GM18909 (cell line): ENCODE results near the gene CAMKK1.
A peak's percentile ranks its signal among the peaks of the same experiment; 100 is the strongest.

Experiments used
- ATAC-seq: cut with Tn5 transposase; IDR thresholded peaks from one replicate; pipeline ENCODE4 v1.9.1; 2021; ENCODE audit warnings: mild to moderate bottlenecking; ENCODE audit not compliant: unreplicated experiment, poor library complexity

The CAMKK1 gene

GRCh38 chr17:3900646-3901045 is 7.8 kb upstream of the CAMKK1 start:
- ATAC-seq: no peak

GRCh38 chr17:3897731-3898130 is 4.9 kb upstream of the CAMKK1 start:
- ATAC-seq: no peak

GRCh38 chr17:3896968-3897235 is 4.0 kb upstream of the CAMKK1 start:
- ATAC-seq: no peak

GRCh38 chr17:3896108-3896967 is 3.5 kb upstream of the CAMKK1 start:
- ATAC-seq: no peak

GRCh38 chr17:3895354-3895753 is 2.5 kb upstream of the CAMKK1 start:
- no peak for ATAC-seq

GRCh38 chr17:3894911-3895343 is 2.1 kb upstream of the CAMKK1 start:
- ATAC-seq: no peak

- no peak for ATAC-seq
Measured at GRCh38 chr17:3894188-3894587, 1.3 kb upstream of the CAMKK1 start.

- ATAC-seq: no peak
Measured at GRCh38 chr17:3893720-3894116, 865 bp upstream of the CAMKK1 start.

GRCh38 chr17:3892095-3892998 is 506 bp downstream of the CAMKK1 start:
- peak; percentile 17 for ATAC-seq

- no peak for ATAC-seq
Measured at GRCh38 chr17:3891626-3892094, 1.2 kb downstream of the CAMKK1 start.

- ATAC-seq: no peak
Measured at GRCh38 chr17:3890878-3891219, 2.0 kb downstream of the CAMKK1 start.

- no peak for ATAC-seq
Measured at GRCh38 chr17:3890082-3890877, 2.6 kb downstream of the CAMKK1 start.

GRCh38 chr17:3889325-3890012 is 3.4 kb downstream of the CAMKK1 start:
- no peak for ATAC-seq

GRCh38 chr17:3888343-3889171 is 4.3 kb downstream of the CAMKK1 start:
- no peak for ATAC-seq

GRCh38 chr17:3887804-3888203 is 5.0 kb downstream of the CAMKK1 start:
- no peak for ATAC-seq

GRCh38 chr17:3887394-3887793 is 5.5 kb downstream of the CAMKK1 start:
- ATAC-seq: no peak

- no peak for ATAC-seq
Measured at GRCh38 chr17:3886776-3887175, 6.1 kb downstream of the CAMKK1 start.

- ATAC-seq: no peak
Measured at GRCh38 chr17:3885970-3886369, 6.9 kb downstream of the CAMKK1 start.

- no peak for ATAC-seq
Measured at GRCh38 chr17:3885271-3885670, 7.6 kb downstream of the CAMKK1 start.
